ENCODE results near the gene VCL.

Gene VCL

GRCh38 chr10:73967022-73967429 lies 30.9 kb upstream of the VCL start:
- no peak for DNase-seq (ENCODE audit: low spot score)
- no peaks in the 10 kb centered on the region for H3K9me3 ChIP-seq (ENCODE audit: severe bottlenecking)
- peaks cover 22% of the 10 kb centered on the region for H3K4me1 ChIP-seq (ENCODE audit: insufficient read depth, poor library complexity, severe bottlenecking)
- peak overlapping the region; percentile 85 for H3K27ac ChIP-seq (ENCODE audit: poor library complexity, severe bottlenecking)
- TF ChIP-seq, protein P1, sequence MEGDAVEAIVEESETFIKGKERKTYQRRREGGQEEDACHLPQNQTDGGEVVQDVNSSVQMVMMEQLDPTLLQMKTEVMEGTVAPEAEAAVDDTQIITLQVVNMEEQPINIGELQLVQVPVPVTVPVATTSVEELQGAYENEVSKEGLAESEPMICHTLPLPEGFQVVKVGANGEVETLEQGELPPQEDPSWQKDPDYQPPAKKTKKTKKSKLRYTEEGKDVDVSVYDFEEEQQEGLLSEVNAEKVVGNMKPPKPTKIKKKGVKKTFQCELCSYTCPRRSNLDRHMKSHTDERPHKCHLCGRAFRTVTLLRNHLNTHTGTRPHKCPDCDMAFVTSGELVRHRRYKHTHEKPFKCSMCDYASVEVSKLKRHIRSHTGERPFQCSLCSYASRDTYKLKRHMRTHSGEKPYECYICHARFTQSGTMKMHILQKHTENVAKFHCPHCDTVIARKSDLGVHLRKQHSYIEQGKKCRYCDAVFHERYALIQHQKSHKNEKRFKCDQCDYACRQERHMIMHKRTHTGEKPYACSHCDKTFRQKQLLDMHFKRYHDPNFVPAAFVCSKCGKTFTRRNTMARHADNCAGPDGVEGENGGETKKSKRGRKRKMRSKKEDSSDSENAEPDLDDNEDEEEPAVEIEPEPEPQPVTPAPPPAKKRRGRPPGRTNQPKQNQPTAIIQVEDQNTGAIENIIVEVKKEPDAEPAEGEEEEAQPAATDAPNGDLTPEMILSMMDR (IDR thresholded peaks at IDR 0.05; ENCODE audit: poor library complexity, severe bottlenecking) = no peak
- no peaks in the 10 kb centered on the region for H3K27me3 ChIP-seq (ENCODE audit: insufficient read depth, poor library complexity, severe bottlenecking)
- H3K4me3 ChIP-seq (ENCODE audit: severe bottlenecking) = no peak overlapping the region
- no peaks in the 10 kb centered on the region for H3K36me3 ChIP-seq (ENCODE audit: low read depth)
- ATAC-seq (ENCODE audit: low read depth) = no peak

DNA sequence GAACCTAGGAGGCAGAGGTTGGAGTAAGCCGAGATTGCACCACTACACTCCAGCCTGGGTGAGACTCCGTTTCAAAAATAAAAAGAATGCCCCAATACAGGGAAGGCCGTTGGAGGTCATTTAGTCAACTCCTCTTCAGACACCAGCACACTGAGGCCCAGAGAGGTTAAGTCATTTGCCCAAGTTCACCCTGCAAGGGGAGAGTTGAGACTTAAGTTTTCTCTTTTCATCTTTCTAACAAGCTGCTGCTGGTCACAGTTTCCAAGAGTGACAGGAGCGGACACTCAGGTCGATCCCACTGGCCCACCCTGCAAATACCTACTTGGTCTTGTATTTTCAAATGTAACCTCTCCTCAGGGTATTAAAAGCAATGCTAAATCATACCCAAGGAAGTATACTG lies 30.4 kb upstream of the VCL start:
- Histone ChIP-seq H3K4me3 (ENCODE audit: severe bottlenecking) (no peak overlapping the region), H3K27ac (ENCODE audit: poor library complexity, severe bottlenecking) (peak overlapping the region; percentile 85), H3K36me3 (ENCODE audit: low read depth) (no peaks in the 10 kb centered on the region), H3K9me3 (ENCODE audit: severe bottlenecking) (no peaks in the 10 kb centered on the region), H3K4me1 (ENCODE audit: insufficient read depth, poor library complexity, severe bottlenecking) (peaks cover 22% of the 10 kb centered on the region), H3K27me3 (ENCODE audit: insufficient read depth, poor library complexity, severe bottlenecking) (no peaks in the 10 kb centered on the region)
- ATAC-seq (ENCODE audit: low read depth) (no peak), DNase-seq (ENCODE audit: low spot score) (no peak)
- TF ChIP-seq, protein P1 (IDR thresholded peaks at IDR 0.05; ENCODE audit: poor library complexity, severe bottlenecking) = no peak

DNA sequence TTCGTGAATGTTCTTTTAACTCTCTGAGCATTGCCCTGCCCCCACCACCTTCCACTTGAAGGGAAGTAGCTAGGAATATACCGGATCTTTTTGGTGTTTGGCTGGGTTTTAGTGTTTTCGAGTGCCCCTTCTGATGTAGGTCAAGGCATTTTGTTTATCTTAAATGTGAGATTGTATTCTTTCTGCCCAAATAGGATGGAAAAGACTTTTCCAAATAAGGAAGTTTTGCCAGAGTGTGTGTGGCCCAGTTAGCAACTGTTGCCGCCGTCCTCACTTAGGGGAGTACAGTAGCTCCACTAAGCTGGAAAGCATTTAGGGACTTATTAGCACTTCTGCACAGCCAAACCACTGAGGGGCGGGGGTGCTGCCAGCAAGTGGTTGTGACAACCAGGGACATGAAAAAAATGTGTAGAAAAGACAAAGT lies 29.8 kb upstream of the VCL start:
- Histone ChIP-seq H3K27ac (ENCODE audit: poor library complexity, severe bottlenecking) (no peak overlapping the region), H3K9me3 (ENCODE audit: severe bottlenecking) (no peaks in the 10 kb centered on the region), H3K4me3 (ENCODE audit: severe bottlenecking) (no peak overlapping the region), H3K4me1 (ENCODE audit: insufficient read depth, poor library complexity, severe bottlenecking) (peaks cover 22% of the 10 kb centered on the region), H3K36me3 (ENCODE audit: low read depth) (no peaks in the 10 kb centered on the region), H3K27me3 (ENCODE audit: insufficient read depth, poor library complexity, severe bottlenecking) (no peaks in the 10 kb centered on the region)
- ATAC-seq (ENCODE audit: low read depth) = no peak
- TF ChIP-seq, protein P1 (IDR thresholded peaks at IDR 0.05; ENCODE audit: poor library complexity, severe bottlenecking) = no peak
- DNase-seq (ENCODE audit: low spot score) = no peak

DNA sequence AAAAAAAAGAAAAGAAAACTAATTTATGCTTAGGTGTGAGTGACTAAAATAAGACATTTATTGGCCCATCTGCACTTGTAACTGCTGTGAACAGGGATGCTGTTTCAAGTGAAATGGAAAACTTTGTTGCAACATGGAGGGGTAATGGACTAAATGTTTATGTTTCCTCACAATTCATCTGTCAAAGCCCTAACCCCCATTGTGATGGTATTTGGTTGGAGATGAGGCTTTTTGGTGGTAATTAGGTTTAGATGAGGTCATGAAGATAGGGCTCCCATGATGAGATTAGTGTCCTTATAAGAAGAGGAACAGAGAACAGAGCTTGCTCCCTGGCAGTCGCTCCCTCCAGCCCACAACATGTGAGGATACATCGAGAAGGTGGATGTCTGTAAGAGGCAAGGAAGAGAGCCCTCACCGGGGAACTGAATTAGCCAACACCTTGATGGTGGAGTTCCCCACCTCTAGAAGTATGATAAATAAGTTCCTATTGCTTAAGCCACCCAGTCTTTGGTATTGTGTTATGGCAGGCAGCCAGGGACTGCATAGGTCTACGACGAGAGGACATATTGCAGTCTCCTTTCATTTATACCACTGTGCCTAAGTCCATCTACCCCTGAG lies 28.6 kb upstream of the VCL start:
- Histone ChIP-seq H3K4me1 (ENCODE audit: insufficient read depth, poor library complexity, severe bottlenecking) (peaks cover 22% of the 10 kb centered on the region), H3K27ac (ENCODE audit: poor library complexity, severe bottlenecking) (no peak overlapping the region), H3K9me3 (ENCODE audit: severe bottlenecking) (no peaks in the 10 kb centered on the region), H3K36me3 (ENCODE audit: low read depth) (no peaks in the 10 kb centered on the region), H3K4me3 (ENCODE audit: severe bottlenecking) (no peak overlapping the region), H3K27me3 (ENCODE audit: insufficient read depth, poor library complexity, severe bottlenecking) (no peaks in the 10 kb centered on the region)
- TF ChIP-seq, protein P1 (IDR thresholded peaks at IDR 0.05; ENCODE audit: poor library complexity, severe bottlenecking) = no peak
- no peak for DNase-seq (ENCODE audit: low spot score)
- ATAC-seq (ENCODE audit: low read depth) = no peak

DNA sequence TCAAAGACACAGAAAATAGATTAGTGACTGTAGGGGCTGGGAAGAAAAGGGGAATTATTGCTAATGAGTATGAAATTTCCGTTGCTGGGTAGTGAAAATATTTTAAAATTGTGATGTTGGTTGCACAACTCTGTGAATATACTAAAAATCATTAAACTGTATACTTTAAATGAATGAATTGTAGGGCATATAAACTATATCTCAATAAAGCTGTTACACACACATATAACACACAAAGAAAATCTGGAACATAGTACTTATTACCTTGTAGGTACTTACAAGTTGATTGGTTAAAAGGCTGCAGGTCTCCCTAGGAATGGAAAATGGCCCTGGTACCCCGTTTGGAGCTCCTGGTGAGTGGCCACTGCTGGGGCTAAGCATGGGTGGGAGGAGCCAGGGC lies 27.1 kb upstream of the VCL start:
- Histone ChIP-seq H3K4me3 (ENCODE audit: severe bottlenecking) (no peak overlapping the region), H3K36me3 (ENCODE audit: low read depth) (no peaks in the 10 kb centered on the region), H3K4me1 (ENCODE audit: insufficient read depth, poor library complexity, severe bottlenecking) (peaks cover 12% of the 10 kb centered on the region), H3K9me3 (ENCODE audit: severe bottlenecking) (no peaks in the 10 kb centered on the region), H3K27ac (ENCODE audit: poor library complexity, severe bottlenecking) (no peak overlapping the region), H3K27me3 (ENCODE audit: insufficient read depth, poor library complexity, severe bottlenecking) (no peaks in the 10 kb centered on the region)
- no peak for DNase-seq (ENCODE audit: low spot score)
- no peak for ATAC-seq (ENCODE audit: low read depth)
- TF ChIP-seq, protein P1 (IDR thresholded peaks at IDR 0.05; ENCODE audit: poor library complexity, severe bottlenecking) = no peak
